HG03565 (cell line): Measurements from ENCODE around the gene VPS50.

Experiments
- ATAC-seq: cut with Tn5 transposase; IDR thresholded peaks from one replicate; pipeline ENCODE4 v1.9.1; 2021; ENCODE audit warnings: mild to moderate bottlenecking, moderate library complexity; ENCODE audit not compliant: unreplicated experiment

Gene VPS50

GRCh38 chr7:93238131-93238530 lies 6.0 kb downstream of the VPS50 start:
- no peak for ATAC-seq

GRCh38 chr7:93238748-93239147 lies 6.6 kb downstream of the VPS50 start:
- no peak for ATAC-seq

GRCh38 chr7:93239824-93240223 lies 7.7 kb downstream of the VPS50 start:
- ATAC-seq: no peak

GRCh38 chr7:93242106-93242505 lies 9.9 kb downstream of the VPS50 start:
- no peak for ATAC-seq

GRCh38 chr7:93245525-93246432 lies 13.6 kb downstream of the VPS50 start:
- no peak for ATAC-seq

GRCh38 chr7:93249491-93250148 lies 17.5 kb downstream of the VPS50 start:
- ATAC-seq: no peak

- no peak for ATAC-seq
These were observed 26.5 kb downstream of the VPS50 start for GRCh38 chr7:93258661-93259060.

GRCh38 chr7:93262535-93262934 lies 30.4 kb downstream of the VPS50 start:
- no peak for ATAC-seq

GRCh38 chr7:93265220-93265619 lies 33.1 kb downstream of the VPS50 start:
- no peak for ATAC-seq

GRCh38 chr7:93279541-93279940 lies 47.4 kb downstream of the VPS50 start:
- no peak for ATAC-seq

- ATAC-seq: no peak
These were observed 52.7 kb downstream of the VPS50 start for GRCh38 chr7:93284908-93285307.

- ATAC-seq: no peak
These were observed 61.1 kb downstream of the VPS50 start for GRCh38 chr7:93293229-93293628.

- ATAC-seq: no peak
These were observed 66.0 kb downstream of the VPS50 start for GRCh38 chr7:93298206-93298605.

GRCh38 chr7:93298671-93299070 lies 66.5 kb downstream of the VPS50 start:
- no peak for ATAC-seq

GRCh38 chr7:93301736-93302135 lies 69.6 kb downstream of the VPS50 start:
- no peak for ATAC-seq

- no peak for ATAC-seq
These were observed 75.0 kb downstream of the VPS50 start for GRCh38 chr7:93307131-93307660.

- ATAC-seq: no peak
These were observed 75.8 kb downstream of the VPS50 start for GRCh38 chr7:93307943-93308342.

- no peak for ATAC-seq
These were observed 78.2 kb downstream of the VPS50 start for GRCh38 chr7:93310346-93310745.

- no peak for ATAC-seq
These were observed 82.3 kb downstream of the VPS50 start for GRCh38 chr7:93314449-93314848.

GRCh38 chr7:93315896-93316295 lies 83.7 kb downstream of the VPS50 start:
- no peak for ATAC-seq

GRCh38 chr7:93316730-93317129 lies 84.6 kb downstream of the VPS50 start:
- no peak for ATAC-seq

- ATAC-seq: no peak
These were observed 88.7 kb downstream of the VPS50 start for GRCh38 chr7:93320887-93321286.
